ENCODE measurements around the gene OLFM1.
"Not testable (repeated sequence)": the region's sequence is repeated elsewhere in the genome, so short reads cannot be mapped to it uniquely, and the experiment has no call there.

The OLFM1 gene

GRCh38 chr9:135105938-135106491, 18.5 kb downstream of the OLFM1 start:
- DNase-seq (ENCODE audit: low read depth in 2 of 2, low spot score in 1 of 2): no peak

GRCh38 chr9:135106551-135107270, 19.2 kb downstream of the OLFM1 start:
- DNase-seq (ENCODE audit: low read depth in 2 of 2, low spot score in 1 of 2): no peak

- no peak for DNase-seq (ENCODE audit: low read depth in 2 of 2, low spot score in 1 of 2)
Observed at GRCh38 chr9:135107581-135108235, 20.2 kb downstream of the OLFM1 start.

GRCh38 chr9:135108831-135109510, 21.5 kb downstream of the OLFM1 start:
- no peak for DNase-seq (ENCODE audit: low read depth in 2 of 2, low spot score in 1 of 2)

GRCh38 chr9:135109650-135110049, 22.2 kb downstream of the OLFM1 start:
- no peak for DNase-seq (ENCODE audit: low read depth in 2 of 2, low spot score in 1 of 2)

- DNase-seq (ENCODE audit: low read depth in 2 of 2, low spot score in 1 of 2): no peak
Observed at GRCh38 chr9:135110416-135110815, 22.9 kb downstream of the OLFM1 start.

- DNase-seq (ENCODE audit: low read depth in 2 of 2, low spot score in 1 of 2): not testable (repeated sequence)
Observed at GRCh38 chr9:135111600-135111999, 24.1 kb downstream of the OLFM1 start.

- DNase-seq (ENCODE audit: low read depth in 2 of 2, low spot score in 1 of 2): no peak
Observed at GRCh38 chr9:135116371-135116770, 28.9 kb downstream of the OLFM1 start.

GRCh38 chr9:135116881-135117280, 29.4 kb downstream of the OLFM1 start:
- no peak for DNase-seq (ENCODE audit: low read depth in 2 of 2, low spot score in 1 of 2)

- no peak for DNase-seq (ENCODE audit: low read depth in 2 of 2, low spot score in 1 of 2)
Observed at GRCh38 chr9:135117281-135117680, 29.8 kb downstream of the OLFM1 start.

GRCh38 chr9:135119496-135120064, 32.1 kb downstream of the OLFM1 start:
- no peak for DNase-seq (ENCODE audit: low read depth in 2 of 2, low spot score in 1 of 2)

GRCh38 chr9:135120249-135120648, 32.8 kb downstream of the OLFM1 start:
- DNase-seq (ENCODE audit: low read depth in 2 of 2, low spot score in 1 of 2): no peak

GRCh38 chr9:135122316-135122715, 34.8 kb downstream of the OLFM1 start:
- no peak for DNase-seq (ENCODE audit: low read depth in 2 of 2, low spot score in 1 of 2)

- no peak for DNase-seq (ENCODE audit: low read depth in 2 of 2, low spot score in 1 of 2)
Observed at GRCh38 chr9:135123126-135123772, 35.8 kb downstream of the OLFM1 start.

GRCh38 chr9:135123773-135124134, 36.3 kb downstream of the OLFM1 start:
- no peak for DNase-seq (ENCODE audit: low read depth in 2 of 2, low spot score in 1 of 2)

GRCh38 chr9:135126451-135127187, 39.2 kb downstream of the OLFM1 start:
- DNase-seq (ENCODE audit: low read depth in 2 of 2, low spot score in 1 of 2): no peak

GRCh38 chr9:135127718-135128670, 40.5 kb downstream of the OLFM1 start:
- no peak for DNase-seq (ENCODE audit: low read depth in 2 of 2, low spot score in 1 of 2)

- DNase-seq (ENCODE audit: low read depth in 2 of 2, low spot score in 1 of 2): no peak
Observed at GRCh38 chr9:135129137-135129695, 41.7 kb downstream of the OLFM1 start.

Data from stimulated activated CD8-positive, alpha-beta memory T cell treated with anti-CD3 and anti-CD28 coated beads, Interleukin-4, amount 100 ng/mL, for 4 hours (primary cell).